Common myeloid progenitor, CD34-positive (primary cell): Measurements from ENCODE around the gene IL6ST.
"Not testable (repeated sequence)": the region's sequence is repeated elsewhere in the genome, so short reads cannot be mapped to it uniquely, and the experiment has no call there.

Source experiments
- CTCF ChIA-PET: fragments of 350-600 bp; sonication (Branson Sonifier 250); formaldehyde crosslinking; loops from one replicate; lab custom pipeline; 2021; ENCODE audit warnings: antibody characterized with exemption; lab: Charles Lee
- POLR2A ChIA-PET: fragments of 350-600 bp; sonication (Branson Sonifier 250); formaldehyde crosslinking; loops from one replicate; lab custom pipeline; 2021; ENCODE audit warnings: antibody characterized with exemption; lab: Charles Lee
- DNase-seq, 3 donors: peaks; one replicate each; pipeline versions ENCODE4 v3.0.0 to v3.0.0-alpha.2; 2013
- H3K27ac ChIP-seq, 2 experiments: 1 replicate in 1 of 2; 2 replicates in 1 of 2; pipeline ENCODE4 v1.7.0; 2013; ENCODE audit warnings: inconsistent platforms in 2 of 2, low read length in 2 of 2, mild to moderate bottlenecking in 2 of 2, low read depth in 1 of 2, moderate library complexity in 1 of 2; ENCODE audit not compliant: severe bottlenecking in 2 of 2, insufficient read depth in 1 of 2, poor library complexity in 1 of 2
- H3K27me3 ChIP-seq, 5 experiments: replicated peaks in 2 of 5; 1 replicate in 3 of 5; 2 replicates in 2 of 5; pipeline versions ENCODE4 v1.6.1 to v1.7.0; 2013; ENCODE audit warnings: low read length in 4 of 5, mild to moderate bottlenecking in 2 of 5, moderate library complexity in 2 of 5, inconsistent platforms in 1 of 5; ENCODE audit not compliant: insufficient read depth in 5 of 5, control insufficient read depth in 4 of 5
- H3K36me3 ChIP-seq, 4 experiments: 1 replicate in 2 of 4; 2 replicates in 2 of 4; pipeline versions ENCODE4 v1.6.1 to v1.7.0; 2013; ENCODE audit warnings: low read length in 3 of 4, control low read depth in 1 of 4, mild to moderate bottlenecking in 1 of 4; ENCODE audit not compliant: control insufficient read depth in 4 of 4, insufficient read depth in 4 of 4
- H3K4me1 ChIP-seq, 4 experiments: 1 replicate in 3 of 4; 2 replicates in 1 of 4; pipeline versions ENCODE4 v1.6.1 to v1.7.1; 2013; ENCODE audit warnings: low read length in 3 of 4, mild to moderate bottlenecking in 3 of 4, control low read depth in 1 of 4, inconsistent platforms in 1 of 4, moderate library complexity in 1 of 4; ENCODE audit not compliant: control insufficient read depth in 4 of 4, insufficient read depth in 4 of 4; ENCODE audit errors: control extremely low read depth in 1 of 4
- H3K4me3 ChIP-seq, 7 experiments: 1 replicate in 4 of 7; 2 replicates in 3 of 7; pipeline versions ENCODE4 v1.5.1 to v1.7.0; 2013; ENCODE audit warnings: mild to moderate bottlenecking in 7 of 7, low read length in 6 of 7, moderate library complexity in 6 of 7, inconsistent platforms in 2 of 7, low read depth in 2 of 7, control low read depth in 1 of 7; ENCODE audit not compliant: insufficient read depth in 4 of 7, control insufficient read depth in 1 of 7; ENCODE audit errors: extremely low read depth in 1 of 7
- H3K9me3 ChIP-seq, 5 experiments: 1 replicate in 4 of 5; 2 replicates in 1 of 5; pipeline versions ENCODE4 v1.6.1 to v1.7.1; 2013; ENCODE audit warnings: low read length in 4 of 5, mild to moderate bottlenecking in 2 of 5, inconsistent platforms in 1 of 5, low read depth in 1 of 5, moderate library complexity in 1 of 5; ENCODE audit not compliant: control insufficient read depth in 4 of 5, insufficient read depth in 2 of 5; ENCODE audit errors: control extremely low read depth in 1 of 5
- WGBS: methylation state at CpG from one replicate; pipeline ENCODE4 v1.1.5; 2013; ENCODE audit not compliant: insufficient coverage; 5-methylcytosine and 5-hydroxymethylcytosine counted together

Gene IL6ST

GRCh38 chr5:56006094-56006493 lies 11.3 kb upstream of the IL6ST start:
- H3K36me3 ChIP-seq, result no peaks in the 10 kb centered on the region
- no peak overlapping the region for H3K27ac ChIP-seq
- DNase-seq, result no peak
- WGBS, result 67% methylated on average over 1 of the region's 2 CpGs
- no peaks in the 10 kb centered on the region for H3K27me3 ChIP-seq
- H3K4me1 ChIP-seq, result no peaks in the 10 kb centered on the region
- H3K9me3 ChIP-seq, result peaks cover 0 to 5% (median 0%) of the 10 kb centered on the region in 5 experiments
- no peak overlapping the region for H3K4me3 ChIP-seq
- ChIA-PET CTCF (no interaction called here), POLR2A (no interaction called here)

- WGBS, result no CpG with 5 or more reads among the region's 1 CpG
- no peak for DNase-seq
Observed at GRCh38 chr5:56004874-56005273, 10.1 kb upstream of the IL6ST start.

GRCh38 chr5:56003679-56004078 lies 8.9 kb upstream of the IL6ST start:
- no peak for DNase-seq
- POLR2A ChIA-PET, result no interaction called here
- H3K27ac ChIP-seq, result no peak overlapping the region
- peaks cover 0 to 5% (median 0%) of the 10 kb centered on the region in 5 experiments for H3K9me3 ChIP-seq
- CTCF ChIA-PET, result no interaction called here
- no peak overlapping the region for H3K4me3 ChIP-seq
- H3K4me1 ChIP-seq, result no peaks in the 10 kb centered on the region
- H3K36me3 ChIP-seq, result no peaks in the 10 kb centered on the region
- H3K27me3 ChIP-seq, result no peaks in the 10 kb centered on the region
- 100% methylated on average over 3 of the region's 5 CpGs for WGBS

More at GRCh38 chr5:56004874-56005273, 10.1 kb upstream of the IL6ST start:
- ChIA-PET CTCF (interaction anchor here (0.9 kb wide), 1 partner anchor 10 kb away, joined by 4 read pairs; the partner anchor contains the start of gene IL6ST), POLR2A (no interaction called here)
- Histone ChIP-seq H3K27me3 (no peaks in the 10 kb centered on the region), H3K27ac (no peak overlapping the region), H3K4me1 (no peaks in the 10 kb centered on the region), H3K36me3 (no peaks in the 10 kb centered on the region), H3K9me3 (peaks cover 0 to 5% (median 0%) of the 10 kb centered on the region in 5 experiments), H3K4me3 (no peak overlapping the region)

- Histone ChIP-seq H3K9me3 (peaks cover 0 to 5% (median 0%) of the 10 kb centered on the region in 5 experiments), H3K36me3 (no peaks in the 10 kb centered on the region), H3K27ac (no peak overlapping the region), H3K4me1 (no peaks in the 10 kb centered on the region), H3K27me3 (no peaks in the 10 kb centered on the region), H3K4me3 (no peak overlapping the region)
- CTCF ChIA-PET, result interaction anchor here (1.4 to 2.5 kb wide), 2 partner anchors 11 to 22 kb away, joined by 5 to 8 read pairs; no protein-coding TSS in a partner anchor
- no CpG with 5 or more reads among the region's 2 CpGs for WGBS
- POLR2A ChIA-PET, result no interaction called here
- no peak for DNase-seq
Observed at GRCh38 chr5:56003179-56003578, 8.4 kb upstream of the IL6ST start.

- ChIA-PET CTCF (interaction anchor here (1.2 to 2.5 kb wide), 3 partner anchors 10 to 46 kb away, joined by 3 to 8 read pairs (median 5); no protein-coding TSS in a partner anchor), POLR2A (no interaction called here)
- no peaks in the 10 kb centered on the region for H3K27me3 ChIP-seq
- no peak for DNase-seq
- peaks cover 0 to 5% (median 0%) of the 10 kb centered on the region in 5 experiments for H3K9me3 ChIP-seq
- no CpG with 5 or more reads among the region's 2 CpGs for WGBS
- H3K27ac ChIP-seq, result no peak overlapping the region
- no peaks in the 10 kb centered on the region for H3K36me3 ChIP-seq
- H3K4me3 ChIP-seq, result no peak overlapping the region
- no peaks in the 10 kb centered on the region for H3K4me1 ChIP-seq
Observed at GRCh38 chr5:56002303-56002702, 7.5 kb upstream of the IL6ST start.

GRCh38 chr5:56000221-56000620 lies 5.5 kb upstream of the IL6ST start:
- POLR2A ChIA-PET, H3K36me3 ChIP-seq, DNase-seq, H3K27ac ChIP-seq, H3K4me3 ChIP-seq, H3K27me3 ChIP-seq, H3K9me3 ChIP-seq: not testable (repeated sequence)
- H3K4me1 ChIP-seq, result peaks cover 0 to 10% (median 7%) of the 10 kb centered on the region in 4 experiments
- WGBS, result no CpG with 5 or more reads among the region's 5 CpGs
- CTCF ChIA-PET, result interaction anchor here (1.2 kb wide), 1 partner anchor 12 kb away, joined by 3 read pairs; no protein-coding TSS in a partner anchor

- Histone ChIP-seq H3K27ac (no peak overlapping the region), H3K9me3 (peaks cover 0 to 5% (median 0%) of the 10 kb centered on the region in 5 experiments), H3K4me1 (peaks cover 0 to 16% (median 8%) of the 10 kb centered on the region in 4 experiments), H3K27me3 (no peaks in the 10 kb centered on the region), H3K4me3 (no peak overlapping the region), H3K36me3 (no peaks in the 10 kb centered on the region)
- DNase-seq, result no peak
- ChIA-PET CTCF (interaction anchor here (1.0 to 1.1 kb wide), 2 partner anchors 16 to 188 kb away, joined by 3 read pairs; no protein-coding TSS in a partner anchor), POLR2A (no interaction called here)
- WGBS, result 100% methylated on average over 1 of the region's 6 CpGs
Observed at GRCh38 chr5:55998966-55999365, 4.2 kb upstream of the IL6ST start.
